DND-41 (cell line): ENCODE data around the gene NOS2.

ENCODE experiments used
- ATAC-seq: fragments of 200-7000 bp; cut with Tn5 transposase; 3 replicates; pipeline ENCODE4 v1.9.1; 2021; ENCODE audit warnings: low read depth; ENCODE audit not compliant: insufficient read depth
- DNase-seq: peaks from one replicate; pipeline ENCODE4 v3.0.0-alpha.2; 2020
- H2AFZ ChIP-seq: 2 replicates; pipeline ENCODE4 v1.6.0; 2012; ENCODE audit warnings: low read depth, low read length
- H3K27ac ChIP-seq: 2 replicates; pipeline ENCODE4 v1.5.1; 2012; ENCODE audit warnings: low read length, inconsistent platforms
- H3K27me3 ChIP-seq: fragments of 200-600 bp; sonication (generic); 2 replicates; pipeline ENCODE4 v1.6.0; 2012; ENCODE audit warnings: low read length, mild to moderate bottlenecking, inconsistent platforms; ENCODE audit not compliant: insufficient read depth, poor library complexity
- H3K36me3 ChIP-seq: 2 replicates; pipeline ENCODE4 v1.5.1; 2012; ENCODE audit warnings: low read length, inconsistent platforms; ENCODE audit not compliant: insufficient read depth
- H3K4me1 ChIP-seq: 2 replicates; pipeline ENCODE4 v1.5.1; 2012; ENCODE audit warnings: mild to moderate bottlenecking, low read length; ENCODE audit not compliant: insufficient read depth
- H3K4me2 ChIP-seq: 2 replicates; pipeline ENCODE4 v1.6.0; 2012; ENCODE audit warnings: mild to moderate bottlenecking, moderate library complexity, low read length, inconsistent platforms; ENCODE audit not compliant: insufficient read depth
- H3K4me3 ChIP-seq, 2 experiments: fragments of 200-600 bp in 1 of 2; shearing (Covaris generic) in 1 of 2; 2 replicates each; pipeline ENCODE4 v1.5.1; 2012 to 2016; ENCODE audit warnings: inconsistent platforms in 2 of 2, low read length in 2 of 2, mild to moderate bottlenecking in 2 of 2, low read depth in 1 of 2, moderate library complexity in 1 of 2
- H3K79me2 ChIP-seq: 2 replicates; pipeline ENCODE4 v1.6.0; 2012; ENCODE audit warnings: low read length, inconsistent platforms; ENCODE audit not compliant: insufficient read depth
- H3K9ac ChIP-seq: 2 replicates; pipeline ENCODE4 v1.6.0; 2012; ENCODE audit warnings: low read depth, mild to moderate bottlenecking, inconsistent platforms, low read length, moderate library complexity
- H3K9me3 ChIP-seq: 2 replicates; pipeline ENCODE4 v1.5.1; 2012; ENCODE audit warnings: low read length, moderate library complexity, mild to moderate bottlenecking, inconsistent platforms; ENCODE audit not compliant: insufficient read depth, severe bottlenecking
- H4K20me1 ChIP-seq: 2 replicates; pipeline ENCODE4 v1.6.0; 2012; ENCODE audit warnings: low read length; ENCODE audit not compliant: insufficient read depth
- CTCF ChIP-seq: IDR thresholded peaks from 2 replicates; pipeline ENCODE4 v1.5.1; 2012; ENCODE audit warnings: borderline replicate concordance, low read length, moderate library complexity, mild to moderate bottlenecking; ENCODE audit not compliant: poor library complexity, severe bottlenecking; ENCODE audit errors: extremely low read depth
- EZH2 ChIP-seq: IDR thresholded peaks from 3 replicates; pipeline ENCODE4 v1.6.1; 2012; ENCODE audit warnings: borderline replicate concordance, low read depth, mild to moderate bottlenecking, moderate library complexity, low read length, inconsistent platforms; ENCODE audit not compliant: severe bottlenecking

NOS2 gene

GRCh38 chr17:27792095-27792494 lies 8.2 kb downstream of the NOS2 start:
- H3K27me3 ChIP-seq: no peaks in the 10 kb centered on the region
- ATAC-seq (no peak), DNase-seq (no peak)
- H3K4me3 ChIP-seq: no peak overlapping the region
- H3K79me2 ChIP-seq: no peaks in the 10 kb centered on the region
- H3K36me3 ChIP-seq: no peaks in the 10 kb centered on the region
- H3K27ac ChIP-seq: no peak overlapping the region
- no peak overlapping the region for H2AFZ ChIP-seq
- H3K4me2 ChIP-seq: no peak overlapping the region
- no peaks in the 10 kb centered on the region for H3K4me1 ChIP-seq
- H3K9ac ChIP-seq: no peak overlapping the region
- TF ChIP-seq CTCF: no peak
- H3K9me3 ChIP-seq: no peaks in the 10 kb centered on the region
- 0 out of 2 replicates have a peak, but pooled peaks cover 3% of the 10 kb centered on the region for H4K20me1 ChIP-seq

GRCh38 chr17:27788919-27789318 lies 11.4 kb downstream of the NOS2 start:
- H2AFZ ChIP-seq: no peak overlapping the region
- no peak for ATAC-seq
- H3K4me2 ChIP-seq: no peak overlapping the region

GRCh38 chr17:27783440-27784350 lies 16.6 kb downstream of the NOS2 start:
- ATAC-seq: no peak
- no peak overlapping the region for H3K4me2 ChIP-seq

More at GRCh38 chr17:27788919-27789318, 11.4 kb downstream of the NOS2 start:
- no peak overlapping the region for H3K9ac ChIP-seq
- H3K36me3 ChIP-seq: no peaks in the 10 kb centered on the region
- no peak for DNase-seq
- H3K27ac ChIP-seq: no peak overlapping the region
- no peaks in the 10 kb centered on the region for H3K79me2 ChIP-seq
- TF ChIP-seq CTCF: no peak
- no peak for TF ChIP-seq EZH2
- 0 out of 2 replicates have a peak, but pooled peaks cover 3% of the 10 kb centered on the region for H4K20me1 ChIP-seq
- H3K27me3 ChIP-seq: no peaks in the 10 kb centered on the region
- no peak overlapping the region for H3K4me3 ChIP-seq
- H3K9me3 ChIP-seq: no peaks in the 10 kb centered on the region
- H3K4me1 ChIP-seq: no peaks in the 10 kb centered on the region

More at GRCh38 chr17:27783440-27784350, 16.6 kb downstream of the NOS2 start:
- DNase-seq: no peak
- Histone ChIP-seq H3K4me3 (no peak overlapping the region), H2AFZ (no peak overlapping the region), H3K9ac (no peak overlapping the region), H3K27ac (no peak overlapping the region), H3K79me2 (no peaks in the 10 kb centered on the region), H3K9me3 (no peaks in the 10 kb centered on the region), H3K36me3 (no peaks in the 10 kb centered on the region), H4K20me1 (no peaks in the 10 kb centered on the region), H3K4me1 (no peaks in the 10 kb centered on the region), H3K27me3 (no peaks in the 10 kb centered on the region)
- no peak for TF ChIP-seq CTCF
- no peak for TF ChIP-seq EZH2
